NOMO-1 (cell line): ENCODE measurements around the gene FRS3.
A peak's percentile ranks its signal among the peaks of the same experiment; 100 is the strongest.

ENCODE experiments used
- DNase-seq, 2 experiments: peaks; one replicate each; lab custom pipeline; 2025; ENCODE audit not compliant: unreplicated experiment in 2 of 2; lab: John Stamatoyannopoulos, UW

The FRS3 gene

DNA sequence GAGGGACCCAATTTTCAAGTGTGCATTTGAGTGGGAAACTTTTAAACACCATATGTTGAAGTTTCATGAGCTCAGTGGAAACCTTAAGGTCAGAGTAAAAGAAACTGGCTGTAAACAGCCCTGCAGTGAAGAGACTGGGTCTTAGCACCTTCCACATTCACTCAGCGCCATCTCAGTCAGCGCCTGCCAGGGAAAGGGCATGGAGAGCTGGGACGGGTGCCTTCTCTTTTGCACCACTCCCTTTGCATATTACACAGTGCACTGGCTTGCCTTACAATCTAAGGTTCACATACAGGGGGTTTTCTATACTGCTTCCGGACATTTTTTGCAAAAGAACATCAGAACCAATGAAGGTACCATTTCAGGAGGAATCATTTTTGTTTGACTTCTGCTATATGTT is 12.3 kb upstream of the FRS3 start:
- no peak for DNase-seq

- no peak for DNase-seq
Observed at GRCh38 chr6:41791305-41791704, 11.6 kb upstream of the FRS3 start.

DNA sequence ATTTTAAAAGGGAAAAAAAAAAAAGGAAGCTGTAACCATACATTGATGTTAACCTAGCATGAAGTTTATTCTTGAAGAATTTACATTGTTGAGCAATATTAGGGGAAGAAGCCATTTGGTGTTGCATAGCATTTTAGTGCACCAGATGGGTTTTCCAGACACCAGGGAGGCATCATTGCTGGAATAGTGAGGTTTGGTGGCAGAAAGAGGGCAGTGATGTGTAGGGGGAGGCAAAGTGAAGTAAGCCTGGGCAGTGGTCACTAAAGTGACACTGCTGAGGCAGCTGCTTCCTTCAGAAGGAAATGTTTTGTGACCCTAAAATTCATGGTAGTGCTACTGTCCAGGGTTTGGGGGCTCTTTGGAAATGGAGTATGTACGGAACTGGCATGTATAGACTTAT is 10.3 kb upstream of the FRS3 start:
- peak; percentile 13 to 42 for DNase-seq

DNA sequence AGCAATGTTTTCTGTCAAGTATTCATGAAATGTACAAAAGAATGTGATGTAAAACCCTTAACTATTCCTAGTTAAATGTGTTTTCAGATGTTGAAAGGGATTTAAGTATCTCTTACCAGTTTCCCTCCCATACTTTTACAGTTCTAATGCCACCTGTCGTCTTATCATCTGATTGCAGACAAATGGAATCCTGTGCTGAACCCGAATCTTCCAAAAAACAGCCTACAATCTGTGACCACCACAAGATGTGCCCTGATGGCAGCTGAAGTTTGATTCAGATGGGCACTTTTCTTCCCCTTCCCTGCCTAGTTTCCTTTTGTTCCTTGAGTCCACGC is 9.7 kb upstream of the FRS3 start:
- DNase-seq: no peak

DNA sequence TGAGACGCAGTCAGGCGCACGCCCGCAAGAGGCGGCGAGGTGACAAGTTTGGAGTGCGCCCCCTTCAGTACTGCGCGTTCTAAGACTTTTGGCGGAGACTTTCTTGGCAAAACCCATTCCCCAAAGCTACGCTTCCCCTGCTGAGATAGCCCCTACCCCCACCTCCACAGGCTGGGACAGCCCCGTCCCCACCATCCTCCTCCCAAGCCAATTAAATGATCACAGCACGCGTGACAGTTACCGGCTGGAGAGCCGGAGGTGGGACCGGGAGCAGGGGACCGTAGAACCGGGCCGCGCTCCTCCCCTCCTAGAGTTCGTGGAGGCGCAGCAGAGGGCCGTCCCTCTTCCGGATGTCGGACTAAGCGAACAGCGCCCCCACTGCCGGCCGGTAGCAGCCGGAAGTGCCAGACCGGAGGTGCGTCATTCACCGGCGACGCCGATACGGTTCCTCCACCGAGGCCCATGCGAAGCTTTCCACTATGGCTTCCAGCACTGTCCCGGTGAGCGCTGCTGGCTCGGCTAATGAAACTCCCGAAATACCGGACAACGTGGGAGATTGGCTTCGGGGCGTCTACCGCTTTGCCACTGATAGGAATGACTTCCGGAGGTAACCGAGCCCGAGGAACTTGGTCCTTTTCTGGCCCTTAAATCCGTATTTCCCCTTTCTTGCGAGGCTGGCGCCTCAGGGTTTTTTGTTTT is 7.7 kb upstream of the FRS3 start, which contains the start of gene TOMM6:
TOMM6 (plus strand) TSS at position 476 of the 699 bp plus-strand sequence; CDS start at position 480, 4 bp downstream.
- DNase-seq: peak; percentile 89 to 93

DNA sequence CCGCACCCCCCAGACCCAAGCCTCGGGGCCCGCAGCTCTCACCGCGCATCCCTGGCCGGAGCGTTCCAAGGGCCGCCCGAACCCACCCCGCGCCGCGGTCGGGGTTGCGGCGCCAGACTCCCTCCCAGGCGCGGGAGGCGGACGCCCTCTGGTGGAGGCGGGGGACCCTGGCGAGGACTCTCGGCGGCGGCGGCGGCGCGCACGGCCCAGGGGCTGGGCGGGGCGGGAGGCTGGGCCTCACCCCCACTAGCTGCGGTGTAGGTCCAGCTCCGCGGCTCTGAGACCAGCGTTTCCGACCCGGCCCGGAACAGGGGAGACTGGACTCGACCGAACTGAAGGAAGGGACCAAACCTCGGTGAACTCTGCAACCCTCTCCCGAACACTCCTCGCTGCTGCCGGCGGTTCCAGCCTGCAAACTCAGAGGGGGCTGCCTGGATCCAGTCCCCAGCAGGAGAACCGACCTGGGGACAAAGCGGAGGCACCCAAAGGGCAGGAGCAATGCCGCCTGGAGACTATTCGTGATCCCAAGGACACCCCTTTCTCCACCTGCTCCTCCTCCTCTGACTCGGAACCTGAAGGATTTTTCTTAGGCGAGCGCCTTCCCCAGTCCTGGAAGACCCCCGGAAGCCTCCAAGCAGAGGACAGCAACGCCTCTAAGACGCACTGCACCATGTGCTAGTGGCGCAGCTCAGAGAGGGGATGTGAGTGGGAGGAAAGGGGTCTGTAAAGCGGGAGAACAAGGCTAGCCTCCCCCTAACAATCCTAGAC is 6.9 kb upstream of the FRS3 start:
- DNase-seq: peak; percentile 69 to 80

- DNase-seq: no peak
Observed at GRCh38 chr6:41785689-41786450, 6.2 kb upstream of the FRS3 start.

- DNase-seq: no peak
Observed at GRCh38 chr6:41785254-41785653, 5.6 kb upstream of the FRS3 start.

DNA sequence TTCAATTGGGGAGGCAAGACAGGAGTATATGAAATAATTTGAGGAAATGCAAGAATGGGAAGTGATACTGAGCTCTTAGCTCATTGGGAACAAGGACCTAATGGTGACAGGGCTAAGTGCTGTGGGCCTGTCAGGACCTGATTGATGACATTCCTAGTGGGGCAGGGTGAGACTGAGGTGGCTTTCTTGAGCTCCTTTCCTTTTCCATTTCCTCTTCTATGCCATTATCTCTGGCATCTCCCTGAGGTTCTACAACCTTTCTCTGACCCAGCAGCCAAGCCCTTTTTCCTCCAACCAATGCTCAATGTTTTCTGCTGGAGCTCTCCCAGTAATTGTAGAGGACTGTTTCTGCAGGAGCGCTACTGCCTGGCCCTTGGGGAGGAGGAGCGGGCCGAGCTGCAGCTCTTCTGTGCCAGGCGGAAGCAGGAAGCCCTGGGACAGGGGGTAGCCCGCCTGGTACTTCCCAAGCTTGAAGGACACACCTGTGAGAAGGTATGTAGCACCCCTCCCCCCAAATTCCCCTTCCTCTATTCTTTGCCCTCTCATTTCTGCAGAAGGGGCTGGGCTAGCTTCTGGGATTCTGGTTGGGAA is 5.0 kb upstream of the FRS3 start:
- peak; percentile 86 to 90 for DNase-seq

GRCh38 chr6:41783106-41783780 is 3.5 kb upstream of the FRS3 start:
- DNase-seq: no peak

DNA sequence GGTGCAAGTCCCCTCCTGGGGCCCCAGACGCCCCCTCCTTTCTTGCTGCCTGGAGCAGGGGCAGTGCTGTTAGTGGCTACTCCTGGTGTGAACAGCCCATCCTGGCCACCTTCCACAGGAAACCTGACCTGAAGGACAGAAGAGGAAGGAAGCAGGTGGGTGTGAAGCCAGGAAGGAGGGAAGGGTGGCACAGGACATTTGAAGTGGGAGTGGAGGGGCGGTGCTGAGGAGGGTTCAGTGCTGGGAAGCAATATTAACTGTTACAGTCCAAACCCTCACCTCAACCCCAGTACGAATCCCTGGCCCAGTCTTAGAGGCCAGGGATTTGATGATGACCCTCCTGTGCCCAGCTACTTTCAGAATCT is 1.6 kb upstream of the FRS3 start:
- no peak for DNase-seq

DNA sequence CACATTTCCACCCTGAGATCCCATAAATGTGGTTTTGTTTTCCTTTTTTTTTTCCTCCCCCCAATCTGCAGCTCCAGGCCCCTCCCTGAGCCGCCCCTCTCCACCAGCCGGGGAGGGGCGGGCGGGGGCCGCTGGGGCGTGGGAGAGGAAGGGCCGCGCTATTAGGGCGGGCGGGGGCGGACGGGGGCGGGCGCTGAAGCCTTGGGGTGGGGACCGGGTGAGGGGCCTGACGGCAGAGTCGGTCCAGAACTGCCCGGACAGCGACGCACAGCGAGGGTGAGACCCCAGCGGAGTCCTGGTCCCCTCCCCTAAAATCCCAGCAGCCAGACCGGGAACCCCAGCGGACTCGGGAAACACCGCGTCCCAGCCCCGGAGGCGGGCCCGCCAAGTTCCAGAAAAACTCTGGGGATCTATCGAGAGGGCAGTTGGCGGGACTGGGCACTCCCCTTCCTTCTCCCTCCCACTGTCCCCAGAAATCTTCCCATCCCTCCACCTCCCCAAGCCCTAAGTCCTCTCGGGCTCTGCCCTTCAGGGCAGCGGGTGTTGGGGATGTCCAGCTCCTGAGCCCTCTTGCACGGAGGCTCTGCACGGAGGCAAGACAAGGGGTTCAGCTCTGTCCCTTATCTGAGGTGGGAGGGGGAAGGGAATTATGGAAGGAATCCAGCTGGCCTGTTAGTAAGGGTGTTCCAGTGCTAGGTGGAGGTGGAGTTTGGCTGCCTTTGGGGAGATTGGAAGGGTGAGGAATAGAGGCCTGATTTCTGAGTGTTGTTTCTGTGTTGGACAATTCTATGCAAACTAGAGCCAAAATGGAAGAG is 1.1 kb upstream of the FRS3 start, which contains the start of gene PRICKLE4:
PRICKLE4 (plus strand) TSS at position 232 of the 815 bp plus-strand sequence. CDS start 2,692 bp downstream, outside the sequence.
- no peak for DNase-seq

GRCh38 chr6:41779336-41779735 is 364 bp downstream of the FRS3 start:
- no peak for DNase-seq

DNA sequence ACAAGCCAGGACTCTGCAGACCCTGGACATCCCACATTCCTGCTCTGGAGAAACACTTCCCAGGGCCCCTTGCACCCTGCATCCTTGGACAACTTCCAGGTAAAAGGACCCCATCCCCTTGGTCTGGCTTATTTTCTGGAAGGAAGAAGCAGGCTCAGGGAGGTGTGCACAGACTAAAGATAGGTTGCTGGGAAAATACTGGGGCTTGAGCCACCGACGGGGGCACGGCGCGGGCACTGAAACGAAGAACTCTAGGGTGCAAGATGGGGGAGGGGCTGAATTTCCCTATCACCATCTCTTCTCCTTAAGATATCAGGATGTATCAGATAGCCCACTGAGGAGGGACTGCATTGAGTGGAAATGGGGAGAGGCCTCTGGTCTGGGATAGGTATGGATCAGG is 805 bp downstream of the FRS3 start:
- no peak for DNase-seq

- DNase-seq: peak; percentile 27 to 70
Observed at GRCh38 chr6:41777551-41778285, 2.0 kb downstream of the FRS3 start.

DNA sequence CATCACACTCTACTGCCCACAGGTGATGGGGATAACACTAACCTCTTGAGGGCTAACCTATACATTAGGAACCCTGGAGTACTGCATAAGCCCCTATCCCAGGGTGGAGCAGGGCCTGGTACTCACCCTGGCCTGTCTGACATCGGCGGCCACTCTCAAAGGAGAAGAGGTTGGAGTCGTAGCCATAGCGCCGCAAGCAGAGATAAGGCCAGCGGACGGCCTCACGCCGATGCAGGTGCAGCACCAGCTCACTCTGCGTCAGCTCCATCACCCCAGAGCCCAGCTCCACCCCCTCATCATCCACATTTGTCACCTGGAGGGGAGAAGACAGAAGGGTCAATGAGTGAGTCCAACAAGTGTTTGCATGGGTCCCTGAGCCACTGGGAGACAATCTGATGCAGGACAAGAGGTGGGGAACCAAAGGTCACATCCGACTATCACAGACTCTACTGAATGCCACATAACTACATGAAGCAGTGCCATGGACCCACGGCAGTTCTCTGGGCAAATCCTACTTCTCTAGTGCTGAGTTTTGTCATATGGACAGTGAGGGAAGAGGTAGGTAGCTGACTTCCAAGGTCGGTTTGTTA is 4.3 kb downstream of the FRS3 start:
- DNase-seq: no peak

DNA sequence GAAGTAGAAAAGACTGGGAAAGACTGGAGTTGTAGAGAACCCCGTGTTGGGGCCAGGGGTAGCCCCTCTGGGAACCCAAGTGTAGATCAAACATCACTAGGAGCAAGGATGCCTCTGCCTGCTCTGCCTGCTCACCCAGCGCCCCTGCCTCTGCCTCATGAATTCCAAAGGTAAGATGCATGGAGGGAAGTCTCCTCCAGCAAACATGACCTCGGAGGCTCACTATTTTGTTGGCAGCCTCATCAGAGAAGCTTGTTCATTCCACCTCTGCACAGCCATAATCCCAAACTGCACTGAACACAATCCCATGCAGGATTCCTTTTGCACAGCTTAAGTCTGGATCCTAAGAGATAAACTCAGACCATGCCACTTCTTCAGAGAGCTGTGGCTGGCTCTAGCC is 4.9 kb downstream of the FRS3 start:
- no peak for DNase-seq

GRCh38 chr6:41771058-41771983 is 8.4 kb downstream of the FRS3 start:
- DNase-seq: no peak
